ENCODE data around the gene ARHGAP44.

ARHGAP44 gene

GRCh38 chr17:12996941-12997340 is 207.6 kb downstream of the ARHGAP44 start:
- H3K27me3 ChIP-seq (ENCODE audit: insufficient read depth, low read depth, severe bottlenecking) = no peaks in the 10 kb centered on the region
- H3K36me3 ChIP-seq = peaks cover 94% of the 10 kb centered on the region
- no peaks in the 10 kb centered on the region for H3K9me3 ChIP-seq (ENCODE audit: severe bottlenecking)
- no peak for DNase-seq
- TF ChIP-seq CTCF (IDR thresholded peaks at IDR 0.05; ENCODE audit: low read depth, low read length) = no peak
- no peak overlapping the region for H3K4me3 ChIP-seq (ENCODE audit: low read depth, low read length)
- H3K27ac ChIP-seq = no peak overlapping the region

- Histone ChIP-seq H3K9me3 (ENCODE audit: severe bottlenecking) (no peaks in the 10 kb centered on the region), H3K4me3 (ENCODE audit: low read depth, low read length) (no peak overlapping the region), H3K27me3 (ENCODE audit: insufficient read depth, low read depth, severe bottlenecking) (no peaks in the 10 kb centered on the region), H3K27ac (no peak overlapping the region), H3K36me3 (peaks cover 96% of the 10 kb centered on the region)
- no peak for DNase-seq
- no peak for TF ChIP-seq CTCF (IDR thresholded peaks at IDR 0.05; ENCODE audit: low read depth, low read length)
These were observed 209.2 kb downstream of the ARHGAP44 start for GRCh38 chr17:12998461-12998860.

GRCh38 chr17:12998874-12999273 is 209.6 kb downstream of the ARHGAP44 start:
- no peak for DNase-seq
- no peak for TF ChIP-seq CTCF (IDR thresholded peaks at IDR 0.05; ENCODE audit: low read depth, low read length)
- H3K4me3 ChIP-seq (ENCODE audit: low read depth, low read length) = no peak overlapping the region
- no peak overlapping the region for H3K27ac ChIP-seq
- H3K9me3 ChIP-seq (ENCODE audit: severe bottlenecking) = no peaks in the 10 kb centered on the region
- H3K27me3 ChIP-seq (ENCODE audit: insufficient read depth, low read depth, severe bottlenecking) = no peaks in the 10 kb centered on the region
- peaks cover 94% of the 10 kb centered on the region for H3K36me3 ChIP-seq

- no peaks in the 10 kb centered on the region for H3K27me3 ChIP-seq (ENCODE audit: insufficient read depth, low read depth, severe bottlenecking)
- peaks cover 87% of the 10 kb centered on the region for H3K36me3 ChIP-seq
- no peaks in the 10 kb centered on the region for H3K9me3 ChIP-seq (ENCODE audit: severe bottlenecking)
- no peak for DNase-seq
- no peak overlapping the region for H3K4me3 ChIP-seq (ENCODE audit: low read depth, low read length)
- H3K27ac ChIP-seq = no peak overlapping the region
- TF ChIP-seq CTCF (IDR thresholded peaks at IDR 0.05; ENCODE audit: low read depth, low read length) = no peak
These were observed 211.3 kb downstream of the ARHGAP44 start for GRCh38 chr17:13000561-13000960.

GRCh38 chr17:13001991-13002615 is 212.8 kb downstream of the ARHGAP44 start:
- DNase-seq = no peak
- H3K4me3 ChIP-seq (ENCODE audit: low read depth, low read length) = no peak overlapping the region
- no peak overlapping the region for H3K27ac ChIP-seq
- H3K27me3 ChIP-seq (ENCODE audit: insufficient read depth, low read depth, severe bottlenecking) = no peaks in the 10 kb centered on the region
- H3K9me3 ChIP-seq (ENCODE audit: severe bottlenecking) = no peaks in the 10 kb centered on the region
- no peak for TF ChIP-seq CTCF (IDR thresholded peaks at IDR 0.05; ENCODE audit: low read depth, low read length)
- H3K36me3 ChIP-seq = peaks cover 85% of the 10 kb centered on the region

Data from WERI-Rb-1 (cell line).